HG02870 (cell line): ENCODE measurements around the gene ALG13.
"Not testable (repeated sequence)": the region's sequence is repeated elsewhere in the genome, so short reads cannot be mapped to it uniquely, and the experiment has no call there.

Experiments
- ATAC-seq: cut with Tn5 transposase; IDR thresholded peaks from one replicate; pipeline ENCODE4 v1.9.1; 2021; ENCODE audit warnings: mild to moderate bottlenecking, moderate library complexity; ENCODE audit not compliant: unreplicated experiment

ALG13 gene

GRCh38 chrX:111756486-111756885 lies 75.5 kb downstream of the ALG13 start:
- ATAC-seq: no peak

- no peak for ATAC-seq
These were observed 78.7 kb downstream of the ALG13 start for GRCh38 chrX:111759686-111760085.

- no peak for ATAC-seq
These were observed 80.7 kb downstream of the ALG13 start for GRCh38 chrX:111761578-111762135.

GRCh38 chrX:111778591-111778990 lies 97.6 kb downstream of the ALG13 start:
- ATAC-seq: no peak

- no peak for ATAC-seq
These were observed 98.6 kb downstream of the ALG13 start for GRCh38 chrX:111779582-111779981.

GRCh38 chrX:111784667-111785066 lies 103.7 kb downstream of the ALG13 start:
- no peak for ATAC-seq

- ATAC-seq: not testable (repeated sequence)
These were observed 109.1 kb downstream of the ALG13 start for GRCh38 chrX:111790054-111790453.
